Measurements from ENCODE around the gene KHDRBS1.

Gene KHDRBS1

GRCh38 chr1:32013386-32014198 is at the start of gene KHDRBS1:
TSS of gene KHDRBS1 (plus strand) at chr1:32013868. CDS start at chr1:32013996, 128 bp downstream.
- TF ChIP-seq L3MBTL2 (conservative IDR thresholded peaks at IDR 0.05) (peak; percentile 97), NFRKB (IDR thresholded peaks at IDR 0.05) (no peak), TARDBP (IDR thresholded peaks at IDR 0.05) (peak; percentile 95)
- peak; percentile 100 for DNase-seq (ENCODE audit: extremely low spot score)
- ChIA-PET CTCF (interaction anchor here (0.8 to 1.0 kb wide), 3 partner anchors 10 to 50 kb away, joined by 3 to 5 read pairs (median 4); no protein-coding TSS in a partner anchor), POLR2A (interaction anchor here (0.6 to 2.6 kb wide), 20 partner anchors 8 to 443 kb away, joined by 3 to 14 read pairs (median 4); partner anchors contain the start of genes KPNA6 and TMEM39B)

GRCh38 chr1:31970873-31971272 is 42.8 kb upstream of the KHDRBS1 start:
- POLR2A ChIA-PET: interaction anchor here (0.8 kb wide), 1 partner anchor 44 kb away, joined by 3 read pairs; no protein-coding TSS in a partner anchor
- CTCF ChIA-PET: interaction anchor here (0.6 kb wide), 1 partner anchor 218 kb away, joined by 4 read pairs; no protein-coding TSS in a partner anchor
- no peak for DNase-seq (ENCODE audit: extremely low spot score)
- TF ChIP-seq PKNOX1 (IDR thresholded peaks at IDR 0.05) (no peak), CTBP1 (IDR thresholded peaks at IDR 0.05; ENCODE audit: borderline replicate concordance) (no peak), L3MBTL2 (conservative IDR thresholded peaks at IDR 0.05) (no peak), NFRKB (IDR thresholded peaks at IDR 0.05) (no peak)

- CTCF ChIA-PET: interaction anchor here (0.7 to 2.4 kb wide), 4 partner anchors 13 to 313 kb away, joined by 3 to 10 read pairs (median 4); no protein-coding TSS in a partner anchor
- TF ChIP-seq SUZ12 (IDR thresholded peaks at IDR 0.05): no peak
- POLR2A ChIA-PET: no interaction called here
- DNase-seq (ENCODE audit: extremely low spot score): no peak
Measured at GRCh38 chr1:31976401-31976800, 37.3 kb upstream of the KHDRBS1 start.

GRCh38 chr1:31977385-31978131 is 36.1 kb upstream of the KHDRBS1 start:
- ChIA-PET CTCF (interaction anchor here (0.5 to 2.4 kb wide), 11 partner anchors 10 to 228 kb away, joined by 3 to 10 read pairs (median 4); partner anchors contain the start of gene IQCC), POLR2A (interaction anchor here (1.0 to 1.4 kb wide), 4 partner anchors 10 to 96 kb away, joined by 3 read pairs; no protein-coding TSS in a partner anchor)
- DNase-seq (ENCODE audit: extremely low spot score): peak; percentile 82
- TF ChIP-seq BHLHE40 (IDR thresholded peaks at IDR 0.05; ENCODE audit: borderline replicate concordance): no peak
- no peak for TF ChIP-seq SUZ12 (IDR thresholded peaks at IDR 0.05)
- TF ChIP-seq ZNF384 (IDR thresholded peaks at IDR 0.05): no peak
- no peak for TF ChIP-seq CTBP1 (IDR thresholded peaks at IDR 0.05; ENCODE audit: borderline replicate concordance)
- TF ChIP-seq L3MBTL2 (conservative IDR thresholded peaks at IDR 0.05): no peak
- no peak for TF ChIP-seq SP1 (IDR thresholded peaks at IDR 0.05)
- TF ChIP-seq ELF4 (IDR thresholded peaks at IDR 0.05): no peak
- no peak for TF ChIP-seq NFRKB (IDR thresholded peaks at IDR 0.05)
- no peak for TF ChIP-seq TARDBP (IDR thresholded peaks at IDR 0.05)
- TF ChIP-seq PKNOX1 (IDR thresholded peaks at IDR 0.05): peak; percentile 80
- no peak for TF ChIP-seq ARNT (IDR thresholded peaks at IDR 0.05)
- TF ChIP-seq FOXM1 (IDR thresholded peaks at IDR 0.05; ENCODE audit: borderline replicate concordance): no peak
- no peak for TF ChIP-seq LEF1 (IDR thresholded peaks at IDR 0.05; ENCODE audit: borderline replicate concordance)
- TF ChIP-seq FOXA1 (IDR thresholded peaks at IDR 0.05): no peak
- peak; percentile 49; the same call in 1 of the 2 replicates for TF ChIP-seq HDGF (IDR thresholded peaks at IDR 0.05; ENCODE audit: borderline replicate concordance)
- no peak for TF ChIP-seq FOXK2 (IDR thresholded peaks at IDR 0.05)

GRCh38 chr1:31978843-31979400 is 34.7 kb upstream of the KHDRBS1 start:
- POLR2A ChIA-PET: no interaction called here
- no peak for DNase-seq (ENCODE audit: extremely low spot score)
- CTCF ChIA-PET: interaction anchor here (1.1 to 2.4 kb wide), 2 partner anchors 15 to 84 kb away, joined by 4 to 10 read pairs; no protein-coding TSS in a partner anchor
- TF ChIP-seq ELF4 (IDR thresholded peaks at IDR 0.05) (no peak), BHLHE40 (IDR thresholded peaks at IDR 0.05; ENCODE audit: borderline replicate concordance) (no peak), HDGF (IDR thresholded peaks at IDR 0.05; ENCODE audit: borderline replicate concordance) (no peak), ARNT (IDR thresholded peaks at IDR 0.05) (no peak), FOXK2 (IDR thresholded peaks at IDR 0.05) (no peak), ZNF384 (IDR thresholded peaks at IDR 0.05) (no peak), PKNOX1 (IDR thresholded peaks at IDR 0.05) (no peak), CTBP1 (IDR thresholded peaks at IDR 0.05; ENCODE audit: borderline replicate concordance) (no peak), NFRKB (IDR thresholded peaks at IDR 0.05) (no peak)
